VCaP (cell line): ENCODE measurements around the gene ALDH1A1.

Experiments used
- H3K27ac ChIP-seq: fragments of 450-650 bp; 2 replicates; pipeline ENCODE4 v1.5.1; 2017
- TF ChIP-seq, protein P1 (sequence below): fragments of 450-650 bp; conservative IDR thresholded peaks from 2 replicates; pipeline ENCODE4 v1.5.1; 2017; ENCODE audit warnings: mild to moderate bottlenecking, moderate library complexity

ALDH1A1 gene

DNA sequence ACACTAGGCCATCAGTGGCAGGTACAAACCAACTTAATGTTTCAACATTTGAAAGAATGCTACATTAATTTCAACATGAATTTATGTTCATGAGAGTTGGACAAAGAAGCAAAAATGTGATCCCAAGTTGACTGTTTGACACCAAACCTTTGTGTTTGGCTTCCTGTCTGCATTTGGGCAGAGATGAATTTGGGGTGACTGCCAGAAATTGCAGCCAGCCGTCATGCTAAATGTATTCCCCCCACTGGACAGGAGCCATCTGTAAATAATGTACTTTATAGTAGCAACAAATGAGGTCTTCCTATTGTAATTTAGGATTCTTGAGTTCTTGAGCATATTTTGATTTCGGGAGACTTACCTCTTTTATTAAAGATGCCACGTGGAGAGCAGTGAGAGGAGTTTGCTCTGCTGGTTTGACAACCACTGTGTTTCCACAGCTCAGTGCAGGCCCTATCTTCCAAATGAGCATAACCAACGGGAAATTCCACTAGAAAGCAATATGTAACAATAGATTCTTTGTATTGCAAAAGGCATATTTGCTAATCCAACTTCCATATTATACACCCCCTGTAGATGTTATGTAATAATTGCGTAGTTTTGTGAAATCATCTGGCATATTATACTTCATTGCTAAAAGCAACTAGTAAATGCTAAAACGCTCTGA lies 27.6 kb downstream of the ALDH1A1 start:
- no peak overlapping the region for H3K27ac ChIP-seq

DNA sequence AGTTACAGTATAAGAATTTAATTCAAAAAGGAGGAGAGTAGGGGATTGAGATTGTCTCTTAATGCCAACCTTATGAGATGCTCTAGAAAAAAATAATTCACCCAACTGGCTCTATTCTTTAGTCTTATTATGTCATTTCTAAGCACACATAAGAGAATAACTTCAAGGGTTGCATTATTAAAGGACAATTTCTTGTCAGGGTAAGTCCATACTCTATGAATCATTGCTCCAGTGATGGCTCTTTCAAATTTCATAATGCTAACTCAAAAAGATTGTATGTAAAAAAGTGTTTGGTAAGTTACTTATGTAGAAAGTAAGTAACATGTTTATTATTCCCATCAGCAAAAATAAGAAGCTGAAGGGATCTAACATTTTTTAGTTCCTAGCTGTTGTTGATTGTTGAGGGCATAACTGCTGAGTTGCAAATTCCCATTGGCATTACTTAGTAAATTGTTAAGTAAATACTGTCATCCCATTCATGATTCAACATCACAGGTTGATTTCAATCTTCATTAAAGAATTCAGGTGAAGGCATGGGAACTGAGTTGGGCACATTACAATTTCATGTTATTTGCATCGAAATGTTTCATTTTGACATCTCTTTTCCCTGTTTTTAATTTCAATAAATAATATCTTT lies 28.6 kb downstream of the ALDH1A1 start:
- H3K27ac ChIP-seq = no peak overlapping the region
- TF ChIP-seq, protein P1, sequence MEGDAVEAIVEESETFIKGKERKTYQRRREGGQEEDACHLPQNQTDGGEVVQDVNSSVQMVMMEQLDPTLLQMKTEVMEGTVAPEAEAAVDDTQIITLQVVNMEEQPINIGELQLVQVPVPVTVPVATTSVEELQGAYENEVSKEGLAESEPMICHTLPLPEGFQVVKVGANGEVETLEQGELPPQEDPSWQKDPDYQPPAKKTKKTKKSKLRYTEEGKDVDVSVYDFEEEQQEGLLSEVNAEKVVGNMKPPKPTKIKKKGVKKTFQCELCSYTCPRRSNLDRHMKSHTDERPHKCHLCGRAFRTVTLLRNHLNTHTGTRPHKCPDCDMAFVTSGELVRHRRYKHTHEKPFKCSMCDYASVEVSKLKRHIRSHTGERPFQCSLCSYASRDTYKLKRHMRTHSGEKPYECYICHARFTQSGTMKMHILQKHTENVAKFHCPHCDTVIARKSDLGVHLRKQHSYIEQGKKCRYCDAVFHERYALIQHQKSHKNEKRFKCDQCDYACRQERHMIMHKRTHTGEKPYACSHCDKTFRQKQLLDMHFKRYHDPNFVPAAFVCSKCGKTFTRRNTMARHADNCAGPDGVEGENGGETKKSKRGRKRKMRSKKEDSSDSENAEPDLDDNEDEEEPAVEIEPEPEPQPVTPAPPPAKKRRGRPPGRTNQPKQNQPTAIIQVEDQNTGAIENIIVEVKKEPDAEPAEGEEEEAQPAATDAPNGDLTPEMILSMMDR = no peak

More for the DNA sequence above, 27.6 kb downstream of the ALDH1A1 start:
- TF ChIP-seq, protein P1 = no peak

DNA sequence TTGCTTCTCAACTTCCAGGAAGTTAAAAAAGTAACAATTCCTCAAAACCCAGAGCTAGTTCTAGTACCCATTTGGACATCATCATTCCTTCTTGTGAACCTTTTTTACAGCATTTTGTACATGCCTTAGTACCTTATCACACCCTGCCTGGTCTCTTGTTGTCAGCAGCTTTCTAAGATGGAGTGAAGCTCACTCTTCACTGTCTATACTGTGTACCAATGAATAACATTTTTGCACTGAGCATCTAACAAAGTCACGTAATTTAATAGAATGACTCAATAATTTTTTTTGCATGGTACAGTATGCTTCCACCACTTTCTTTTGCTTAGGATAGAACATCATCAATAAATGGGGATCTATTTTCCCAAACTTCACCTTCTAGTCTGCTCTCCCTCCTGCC lies 29.8 kb downstream of the ALDH1A1 start:
- H3K27ac ChIP-seq = no peak overlapping the region
- TF ChIP-seq, protein P1 = no peak

DNA sequence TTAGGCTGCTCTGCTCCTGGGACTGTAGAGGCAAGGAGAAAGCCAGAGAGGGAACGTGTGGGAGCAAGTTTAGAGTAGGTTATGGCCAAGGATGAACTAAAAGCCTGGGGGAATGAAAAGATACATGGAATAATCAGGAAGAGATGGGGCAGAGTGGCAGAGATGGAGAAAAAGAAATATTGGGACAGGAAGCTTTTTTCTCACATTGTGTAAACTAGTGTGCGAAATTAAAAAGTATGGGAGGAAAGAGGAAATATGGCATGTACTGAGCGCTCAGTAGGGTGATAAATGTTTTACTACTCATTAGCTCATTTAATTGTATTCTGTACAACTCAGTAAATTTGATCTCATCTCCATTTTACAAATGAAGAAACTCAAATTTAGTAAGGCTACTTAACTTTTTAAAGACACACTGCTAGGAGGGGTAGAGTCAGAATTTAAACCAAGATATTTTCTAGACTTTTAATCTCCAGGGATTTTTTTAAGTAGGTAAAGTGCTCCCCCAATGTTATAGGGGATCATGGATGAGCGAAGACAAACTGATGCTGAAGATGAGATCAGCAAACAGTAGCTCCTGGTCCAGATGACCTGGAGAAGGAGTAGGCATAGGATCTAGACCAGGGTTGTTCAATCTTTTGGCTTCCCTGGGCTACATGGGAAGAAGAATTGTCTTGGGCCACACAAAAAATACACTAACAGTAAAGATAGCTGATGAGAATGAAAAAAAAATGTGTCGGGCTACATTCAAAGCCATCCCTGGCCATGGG lies 30.8 kb downstream of the ALDH1A1 start:
- no peak overlapping the region for H3K27ac ChIP-seq
- TF ChIP-seq, protein P1 = no peak

DNA sequence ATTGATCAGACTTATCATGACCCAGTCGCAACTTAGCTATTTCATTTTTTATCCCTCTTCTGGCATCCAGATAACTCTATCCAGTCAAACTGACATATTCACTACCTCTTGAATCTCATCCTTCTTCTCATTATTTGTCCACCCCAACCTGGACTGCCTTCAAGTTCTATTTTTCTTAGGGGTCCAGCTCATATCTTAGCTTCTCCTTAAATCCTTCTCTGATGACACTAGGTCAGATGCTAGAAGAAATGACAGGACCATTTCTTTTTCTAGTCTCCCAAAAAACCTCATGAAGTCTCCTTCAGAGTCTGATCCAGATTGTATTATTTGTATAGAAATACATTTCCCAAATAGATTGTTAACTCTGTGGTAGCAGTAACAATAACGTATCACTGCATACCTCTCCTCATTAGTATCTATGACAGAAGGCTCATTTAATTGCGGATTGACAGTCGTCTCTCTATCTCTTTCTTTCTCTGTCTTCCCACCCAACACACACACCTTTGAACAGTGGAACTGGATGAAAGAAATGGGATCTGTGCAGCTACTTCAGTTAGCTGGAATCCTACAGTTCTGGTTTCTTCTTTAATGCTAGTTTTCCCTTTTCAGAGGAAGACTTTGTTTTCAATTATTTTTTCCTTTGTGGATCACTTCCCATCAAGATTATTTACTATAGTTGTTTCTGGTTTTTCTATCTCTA lies 33.5 kb downstream of the ALDH1A1 start:
- TF ChIP-seq, protein P1 = no peak
- no peak overlapping the region for H3K27ac ChIP-seq

DNA sequence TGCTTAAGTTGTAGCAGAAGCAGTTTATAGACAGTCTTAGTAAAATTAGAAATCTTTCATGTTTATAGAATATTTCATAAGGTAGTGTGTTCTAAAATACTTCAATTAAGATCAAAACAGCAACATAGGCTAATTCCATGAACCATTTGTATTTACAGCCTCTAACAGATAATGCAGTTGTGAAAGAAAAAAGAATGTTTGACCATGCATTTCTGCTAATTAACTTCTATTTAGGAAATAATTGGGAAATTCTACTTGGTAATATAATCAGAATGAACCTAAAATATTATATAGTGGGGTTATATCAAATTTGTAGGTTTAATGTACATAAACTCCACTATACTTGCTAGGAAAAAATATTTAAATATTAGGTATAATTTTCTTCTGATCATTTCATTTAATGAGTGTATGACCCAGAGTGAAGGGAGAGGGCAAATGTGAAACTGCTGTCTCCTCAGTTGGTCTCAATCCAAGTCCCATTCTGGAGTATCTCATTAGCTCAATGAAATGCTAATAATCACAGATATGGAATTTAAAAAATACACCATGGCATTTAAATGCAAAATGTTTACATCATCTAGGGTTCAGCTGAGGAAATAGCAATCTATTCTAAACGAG lies 34.9 kb downstream of the ALDH1A1 start:
- H3K27ac ChIP-seq = no peak overlapping the region
- TF ChIP-seq, protein P1 = no peak
